HG02885 (cell line): ENCODE data around the gene PRRC2C.
"Not testable (repeated sequence)": the region's sequence is repeated elsewhere in the genome, so short reads cannot be mapped to it uniquely, and the experiment has no call there.

Source experiments
- ATAC-seq: cut with Tn5 transposase; IDR thresholded peaks from one replicate; pipeline ENCODE4 v1.9.1; 2021; ENCODE audit warnings: mild to moderate bottlenecking; ENCODE audit not compliant: unreplicated experiment, poor library complexity

Gene PRRC2C

DNA sequence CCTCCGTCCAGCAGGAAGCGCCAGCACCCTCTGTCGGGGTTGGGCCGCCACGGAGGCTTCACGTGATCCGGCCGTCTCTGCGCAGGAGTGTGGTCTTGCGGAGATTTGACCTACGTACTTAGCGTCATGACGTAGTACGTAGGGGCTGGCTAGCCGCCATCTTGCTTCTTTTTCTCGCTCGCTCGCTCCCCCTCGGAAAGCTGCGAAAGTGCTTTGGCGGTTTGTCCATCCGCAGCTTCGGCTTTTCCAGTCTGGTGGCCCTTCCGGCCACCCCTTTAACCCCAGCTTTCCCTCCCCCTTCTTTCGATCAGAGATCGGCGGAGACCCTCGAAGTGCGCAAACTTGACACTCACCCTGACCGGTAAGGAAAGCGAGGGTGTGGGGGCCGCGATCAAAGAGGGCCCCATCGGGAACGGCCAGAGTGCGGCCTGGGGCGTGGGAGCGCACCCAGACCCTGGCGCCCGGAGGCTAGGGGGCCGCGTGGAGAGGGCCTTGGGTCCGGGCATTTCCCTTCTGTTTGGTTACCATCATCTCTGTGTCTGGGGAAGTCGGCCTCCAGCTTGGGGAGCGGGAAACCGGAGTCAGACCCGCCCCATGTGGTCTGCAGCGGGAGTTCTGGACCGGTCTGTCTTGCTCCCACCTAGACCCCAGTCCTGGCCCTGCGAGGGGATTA, at the start of gene PRRC2C:
PRRC2C (plus strand) TSS at position 156 of the 673 bp plus-strand sequence. CDS start 26,559 bp downstream, outside the sequence.
- peak; percentile 96 for ATAC-seq

DNA sequence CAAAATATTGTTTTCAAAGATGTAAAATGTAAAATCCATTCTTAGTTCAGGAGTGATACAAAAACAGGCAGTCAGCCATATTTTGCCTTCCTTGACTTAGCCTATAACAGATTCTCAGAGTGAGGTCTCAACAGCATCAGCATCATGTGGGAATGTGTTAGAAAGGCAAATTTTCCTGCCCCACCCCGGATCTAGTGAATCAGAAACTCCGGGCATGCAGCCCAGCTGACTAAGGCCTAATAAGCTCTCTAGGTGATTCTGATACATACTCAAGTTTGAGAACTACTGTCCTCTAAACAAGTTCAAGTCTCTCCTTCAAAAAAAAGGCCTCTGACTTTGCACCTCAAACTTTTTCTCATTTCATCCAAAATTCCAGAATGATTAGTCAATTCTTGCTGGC, 46.9 kb upstream of the PRRC2C start:
- no peak for ATAC-seq

DNA sequence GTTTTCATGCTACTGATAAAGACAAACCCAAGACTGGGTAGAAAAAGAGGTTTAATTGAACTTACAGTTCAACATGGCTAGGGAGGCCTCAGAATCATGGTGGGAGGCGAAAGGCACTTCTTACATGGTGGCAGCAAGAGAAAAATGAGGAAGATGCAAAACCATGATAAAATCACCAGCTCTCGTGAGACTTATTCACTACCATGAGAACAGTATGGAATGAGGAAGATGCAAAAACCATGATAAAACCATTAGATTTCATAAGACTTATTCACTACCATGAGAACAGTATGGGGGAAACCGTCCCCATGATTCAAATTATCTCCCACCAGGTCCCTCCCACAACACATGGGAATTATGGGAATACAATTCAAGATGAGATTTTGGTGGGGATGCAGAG, 45.1 kb upstream of the PRRC2C start:
- not testable (repeated sequence) for ATAC-seq

DNA sequence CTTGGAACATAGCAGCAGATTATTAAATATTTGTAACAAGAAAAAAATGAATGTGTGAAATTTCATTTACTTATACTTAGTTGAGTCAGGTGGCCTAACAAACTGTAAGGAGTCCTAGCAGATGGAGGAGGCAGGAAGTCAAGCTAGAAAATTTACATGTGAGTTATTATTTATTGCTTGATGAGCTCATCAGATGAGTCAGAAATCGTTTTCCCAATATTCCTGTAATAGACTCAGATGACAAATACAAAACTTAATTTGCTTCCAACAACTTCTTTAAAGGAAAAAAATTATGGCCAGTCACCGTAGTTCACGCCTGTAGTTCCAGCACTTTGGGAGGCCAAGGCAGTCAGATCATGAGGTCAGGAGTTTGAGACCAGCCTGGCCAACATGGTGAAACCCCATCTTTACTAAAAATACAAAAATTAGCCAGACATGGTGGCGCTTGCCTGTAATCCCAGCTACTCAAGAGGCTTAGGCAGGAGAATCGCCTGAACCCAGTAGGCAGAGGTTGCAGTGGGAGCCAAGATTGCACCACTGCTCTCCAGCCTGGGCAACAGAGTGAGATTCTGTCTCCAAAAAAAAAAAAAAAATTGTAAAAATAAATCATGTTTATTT, 43.9 kb upstream of the PRRC2C start:
- ATAC-seq: not testable (repeated sequence)

DNA sequence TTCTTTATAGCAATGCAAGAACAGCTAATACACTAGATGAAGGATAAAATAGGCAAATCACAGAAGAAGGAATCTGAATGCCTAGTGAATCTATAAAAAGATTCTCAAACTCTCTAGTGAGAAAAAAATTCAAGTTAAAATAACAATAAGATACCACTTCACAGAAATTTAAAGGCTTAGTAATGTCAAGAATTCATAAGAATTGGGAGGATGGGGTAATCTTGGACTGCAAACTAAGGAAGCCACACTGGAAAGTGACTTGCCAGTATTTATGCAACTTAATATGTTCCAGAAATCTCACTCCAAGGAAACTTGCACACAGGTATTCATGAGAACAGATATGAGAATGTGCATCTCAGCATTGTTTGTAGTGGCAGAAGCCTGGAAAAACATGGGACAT, 38.9 kb upstream of the PRRC2C start:
- ATAC-seq: no peak

DNA sequence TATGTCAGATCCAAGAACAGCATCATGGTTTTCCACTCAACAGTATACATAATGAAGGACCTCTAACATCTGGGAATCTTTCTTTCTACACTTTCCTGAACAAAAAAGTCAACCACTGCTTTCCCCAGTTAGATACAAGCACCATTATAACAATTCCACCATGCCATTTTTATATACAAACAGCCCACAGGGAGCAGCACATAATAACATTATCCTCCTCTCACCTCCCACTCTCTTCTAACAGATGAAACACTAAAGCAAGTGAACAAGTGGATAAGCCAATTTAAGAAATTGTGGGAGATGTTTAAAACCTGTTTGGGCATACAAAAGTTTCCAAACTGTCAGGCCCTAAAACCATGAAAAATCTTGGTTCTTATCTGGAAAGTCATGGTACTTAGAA, 29.4 kb upstream of the PRRC2C start:
- ATAC-seq: no peak

DNA sequence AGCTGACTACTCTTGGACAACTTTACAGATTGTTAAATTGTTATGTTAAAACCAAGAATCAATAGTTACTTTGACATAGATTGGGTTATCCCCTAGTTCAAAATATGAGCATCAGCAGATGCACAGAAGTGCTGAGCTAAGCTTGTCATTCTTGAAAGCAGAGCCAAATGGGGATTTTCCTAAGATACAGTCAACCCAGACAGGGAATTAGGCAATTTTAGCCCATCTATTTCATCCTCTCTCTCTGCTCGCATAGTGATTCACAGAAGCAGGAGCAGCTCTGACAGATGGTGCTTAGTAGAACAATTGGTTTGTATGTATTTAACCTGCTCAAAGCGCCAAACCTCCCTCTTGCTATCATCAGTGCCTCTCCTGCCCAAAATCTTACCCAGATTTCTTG, 27.9 kb upstream of the PRRC2C start:
- ATAC-seq: no peak

DNA sequence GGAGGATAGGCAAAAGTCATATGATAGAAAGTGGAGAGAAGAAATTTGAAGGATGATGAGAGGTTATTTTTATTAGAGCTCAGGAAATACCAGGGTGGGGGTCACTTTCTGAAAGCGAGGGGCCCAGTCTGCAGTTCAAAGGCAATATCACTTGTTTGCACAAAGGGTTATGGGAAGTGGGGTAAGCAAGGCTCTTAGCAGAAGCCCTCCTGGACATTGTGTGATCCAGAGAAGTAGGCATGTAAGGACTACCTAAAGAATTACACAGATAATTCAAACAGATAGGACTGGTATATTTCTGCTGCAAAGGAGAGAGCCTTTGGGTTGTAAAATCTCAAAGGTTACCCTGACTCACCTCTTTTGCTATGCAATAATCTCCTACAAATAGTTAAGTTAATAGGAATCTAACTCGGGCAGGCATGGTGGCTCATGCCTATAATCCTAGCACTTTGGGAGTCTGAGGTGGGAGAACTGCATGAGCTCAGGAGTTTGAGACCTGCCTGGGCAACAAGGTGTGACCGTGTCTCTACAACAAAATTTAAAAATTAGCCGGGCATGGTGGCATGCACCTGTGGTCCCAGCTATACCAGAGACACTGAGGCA, 25.2 kb upstream of the PRRC2C start:
- ATAC-seq: no peak

DNA sequence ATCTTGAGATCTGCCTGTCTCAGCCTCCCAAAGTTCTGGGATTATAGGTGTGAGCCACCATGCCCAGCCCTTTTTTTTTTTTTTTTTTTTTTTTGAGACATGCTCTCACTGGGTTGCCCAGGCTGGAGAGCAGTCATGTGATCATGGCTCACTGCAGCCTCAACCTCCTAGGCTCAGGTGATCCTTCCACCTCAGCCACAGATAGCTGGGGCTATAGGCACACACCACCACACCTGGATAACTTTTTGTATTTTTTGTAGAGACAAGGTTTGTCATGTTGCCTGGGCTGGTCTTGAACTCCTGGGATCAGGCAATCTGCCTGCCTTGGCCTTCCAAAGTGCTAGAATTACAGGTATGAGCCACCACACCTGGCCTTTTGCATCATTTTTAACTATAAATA, 17.7 kb upstream of the PRRC2C start:
- ATAC-seq: no peak

DNA sequence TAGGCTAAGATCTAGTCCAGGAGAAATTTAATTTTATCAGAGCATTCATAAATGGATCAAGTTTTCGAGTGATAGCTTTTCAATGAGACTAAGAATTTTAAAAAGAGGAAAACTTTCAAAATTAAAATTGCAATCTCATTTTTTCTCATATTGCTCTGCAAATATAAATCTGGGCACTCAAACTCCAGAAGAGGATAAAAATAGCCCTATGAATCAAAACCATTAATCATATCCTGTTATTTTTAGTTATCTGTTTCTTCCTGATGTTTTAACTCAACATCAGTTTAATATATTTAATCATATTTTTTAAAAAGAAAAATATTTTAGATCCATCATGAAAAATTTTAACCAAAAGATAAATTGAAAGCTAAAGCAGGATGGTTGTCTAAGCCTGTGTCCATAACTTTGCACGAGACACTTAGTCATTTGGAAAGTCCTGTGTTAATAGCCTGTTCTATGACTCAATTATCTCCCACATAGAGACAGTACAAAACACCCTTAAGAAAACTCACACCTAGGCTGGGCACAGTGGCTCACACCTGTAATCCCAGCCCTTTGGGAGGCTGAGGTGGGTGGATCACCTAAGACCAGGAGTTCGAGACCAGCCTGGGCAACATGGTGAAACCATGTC, 17.1 kb upstream of the PRRC2C start:
- peak; percentile 88 for ATAC-seq

DNA sequence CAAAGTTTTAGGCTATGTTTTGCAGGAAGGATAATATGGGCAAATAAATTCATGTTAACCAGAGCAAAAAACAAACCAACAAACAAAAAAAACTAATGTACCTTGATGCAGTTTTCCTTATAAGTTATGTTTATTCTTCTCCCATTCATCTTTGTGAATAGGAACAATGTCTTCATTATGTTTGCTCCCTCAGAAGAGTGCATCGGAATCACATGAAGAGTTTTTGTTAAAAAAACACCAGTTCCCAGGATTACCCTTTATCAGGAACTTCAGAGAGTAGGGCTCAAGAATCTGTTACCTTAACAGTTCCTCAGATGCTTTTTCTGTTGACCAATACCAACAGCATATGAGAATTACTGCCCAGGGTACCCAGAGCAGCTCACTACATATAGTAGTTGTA, 14.6 kb upstream of the PRRC2C start:
- no peak for ATAC-seq

DNA sequence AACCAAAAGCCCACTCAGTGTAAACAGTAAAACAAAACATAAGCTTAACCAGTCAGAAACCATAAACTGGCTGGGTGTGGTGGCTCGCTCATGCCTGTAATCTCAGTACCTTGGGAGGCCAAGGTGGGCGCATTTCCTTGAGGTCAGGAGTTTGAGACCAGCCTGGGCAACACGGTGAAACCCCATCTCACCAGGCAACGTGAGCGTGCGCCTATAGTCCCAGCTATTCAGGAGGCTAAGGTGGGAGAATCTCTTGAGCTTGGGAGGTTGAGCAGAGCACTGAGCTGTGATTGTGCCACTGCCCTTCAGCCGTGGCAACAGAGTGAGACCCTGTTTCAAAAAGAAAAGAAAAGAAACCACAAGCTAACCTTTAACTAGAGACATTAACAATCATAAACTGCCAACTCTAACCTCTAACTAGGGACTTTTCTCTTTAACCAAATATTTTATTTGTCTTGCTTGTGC, 13.1 kb upstream of the PRRC2C start:
- ATAC-seq: no peak

DNA sequence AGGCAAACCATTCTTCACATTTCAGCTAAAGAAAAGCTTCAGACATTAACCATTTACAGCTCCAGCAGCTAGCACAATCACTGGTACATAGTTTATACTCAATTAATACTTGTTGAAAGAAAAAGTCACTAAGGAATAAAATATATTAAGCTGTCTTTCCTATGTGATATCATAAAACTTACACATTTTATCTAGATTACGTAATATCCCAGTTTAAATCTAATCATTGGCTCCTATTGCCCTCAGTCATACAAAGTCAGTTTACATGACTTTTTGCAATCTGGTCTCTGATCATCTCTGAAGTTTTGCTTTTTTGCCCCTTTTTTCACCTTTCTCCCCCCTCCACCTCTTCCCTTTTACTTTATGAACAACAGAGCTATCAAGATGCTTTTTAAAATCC, 8.5 kb upstream of the PRRC2C start:
- ATAC-seq: no peak

DNA sequence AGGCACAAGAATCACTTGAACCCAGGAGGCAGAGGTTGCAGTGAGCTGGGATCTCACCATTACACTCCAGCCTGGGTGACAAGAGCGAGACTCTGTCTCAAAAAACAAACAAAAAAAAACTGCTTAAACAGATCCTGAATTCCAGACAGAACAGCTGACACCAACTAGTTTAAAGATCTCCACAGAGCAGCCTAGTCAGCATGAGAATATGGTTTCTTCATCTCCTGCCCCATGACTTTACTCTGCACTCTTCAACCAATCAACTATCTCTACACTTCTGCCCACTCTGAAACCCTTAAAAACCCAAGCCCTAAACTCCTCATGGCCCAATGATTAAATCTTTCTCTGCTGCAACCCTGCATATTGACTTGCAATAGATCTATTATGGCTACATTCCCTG, 7.5 kb upstream of the PRRC2C start:
- ATAC-seq: no peak

DNA sequence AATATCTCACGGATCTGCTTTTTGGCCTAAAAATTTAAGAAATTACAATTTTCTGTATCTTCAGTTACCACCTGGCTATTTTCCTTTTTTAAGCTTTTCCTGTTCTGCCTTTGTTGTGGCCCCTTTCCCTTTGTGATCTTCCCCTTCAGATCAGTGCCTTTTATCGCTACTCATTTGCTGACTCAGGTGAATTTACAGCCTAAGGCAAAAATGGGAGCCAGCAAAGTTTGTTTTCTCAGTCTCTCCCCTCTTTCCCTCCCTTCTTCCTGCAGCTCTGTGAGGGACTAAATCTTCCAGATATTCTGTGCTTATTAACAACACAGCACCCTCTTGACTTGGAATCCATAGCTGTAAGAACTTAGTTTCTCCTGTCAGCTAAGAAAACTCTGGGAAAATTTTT, 5.3 kb upstream of the PRRC2C start:
- ATAC-seq: no peak

DNA sequence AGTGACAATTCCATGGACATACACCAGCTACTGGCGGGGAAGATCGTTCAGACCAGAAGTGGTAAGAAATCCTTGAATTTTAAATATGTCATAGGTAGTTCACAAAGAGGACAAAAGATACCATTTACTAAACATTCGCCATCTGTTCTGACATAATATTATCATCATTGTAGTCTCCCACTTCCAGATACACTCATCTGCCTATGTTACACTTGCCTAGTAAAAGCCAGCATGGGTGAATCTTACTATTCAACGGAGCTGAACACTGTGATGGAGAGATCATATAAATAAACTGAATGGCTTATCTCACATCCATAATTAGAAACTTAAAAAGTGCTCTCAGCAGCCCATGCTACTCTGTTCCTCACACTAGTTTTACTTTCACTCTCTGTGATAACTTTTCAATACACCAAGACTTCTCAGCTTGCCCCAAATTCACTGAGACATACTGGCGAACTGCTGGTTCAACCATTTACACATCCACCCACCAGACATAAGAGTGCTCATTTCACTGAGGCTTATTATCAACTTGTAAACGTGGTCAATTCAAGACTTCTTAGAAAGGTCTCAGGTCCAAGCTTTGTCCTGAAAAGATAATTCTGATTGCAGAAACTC, 463 bp upstream of the PRRC2C start:
- ATAC-seq: peak; percentile 57

DNA sequence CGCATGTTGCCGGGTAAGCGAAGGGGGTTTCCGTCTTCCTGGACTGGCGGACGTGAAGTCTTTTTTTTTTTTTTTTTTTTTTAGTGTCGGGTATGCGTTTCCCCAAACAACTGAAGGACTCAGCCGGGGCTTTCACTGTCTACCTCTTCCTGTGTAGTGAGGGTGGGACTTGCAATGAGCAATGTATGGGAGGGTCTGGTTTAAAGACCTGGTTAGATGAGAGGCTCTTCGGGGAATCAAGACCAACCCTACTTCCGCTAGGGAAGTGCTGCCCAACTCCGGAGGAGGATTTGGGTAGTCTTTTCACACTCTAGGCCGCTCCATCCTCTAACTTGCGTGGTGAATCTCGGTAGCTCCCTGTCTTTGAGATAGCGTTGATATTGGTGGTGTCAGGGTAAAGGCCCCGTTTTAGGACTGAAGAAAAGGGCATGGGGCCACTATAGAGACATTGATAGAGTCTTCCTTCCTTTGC, 754 bp downstream of the PRRC2C start:
- peak; percentile 41 for ATAC-seq

DNA sequence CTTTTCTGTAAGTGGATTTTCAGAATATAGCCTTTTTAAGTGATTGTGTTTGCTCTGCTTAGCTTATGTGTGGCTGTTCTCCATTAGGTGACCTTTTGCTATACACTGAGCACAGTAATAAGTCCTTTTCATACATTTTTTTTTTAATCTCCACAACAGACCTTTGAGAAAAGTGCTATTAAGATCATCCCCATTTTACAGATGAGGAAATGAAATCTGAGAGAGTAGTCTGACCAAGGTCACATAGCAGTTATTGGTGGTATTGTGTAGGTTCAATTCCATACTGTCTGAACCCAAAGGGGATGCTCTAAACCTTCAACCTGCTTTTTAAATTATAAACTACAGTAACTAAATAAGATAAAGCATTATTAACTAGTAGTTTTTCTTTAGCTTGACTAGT, 1.7 kb downstream of the PRRC2C start:
- no peak for ATAC-seq

DNA sequence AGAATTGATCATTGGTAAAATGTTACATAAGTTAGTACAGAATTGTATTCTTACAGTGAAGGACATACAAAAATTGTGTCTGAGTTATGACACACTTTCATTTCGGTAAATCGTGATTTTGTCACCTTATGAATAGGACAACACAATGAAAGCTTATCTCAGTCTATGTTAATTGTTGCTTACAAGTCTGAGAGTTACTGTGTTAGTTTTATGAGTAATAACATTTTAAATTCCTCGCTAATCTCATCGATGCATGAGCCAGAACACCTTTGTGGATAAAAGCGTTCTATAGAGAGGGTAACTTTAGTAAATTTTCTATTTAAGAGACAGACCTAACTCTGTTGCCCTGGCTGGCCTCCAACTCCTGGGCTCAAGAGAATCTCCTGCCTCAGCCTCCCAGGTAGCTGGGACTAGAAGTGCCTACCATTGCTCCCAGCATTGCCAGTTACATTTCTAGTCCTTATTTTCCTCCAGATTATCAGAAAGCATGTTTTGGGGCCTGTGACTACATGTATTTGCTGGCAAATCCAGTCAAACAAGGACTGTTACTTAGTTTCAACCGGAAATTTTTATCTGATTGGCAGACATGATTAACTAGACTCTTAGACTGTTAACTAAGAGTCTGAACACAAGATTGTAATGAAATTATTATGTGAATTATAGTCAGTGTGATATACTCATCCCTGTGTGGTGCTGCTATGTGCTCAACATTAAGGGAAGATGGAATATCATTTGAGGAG, 3.0 kb downstream of the PRRC2C start:
- ATAC-seq: no peak

DNA sequence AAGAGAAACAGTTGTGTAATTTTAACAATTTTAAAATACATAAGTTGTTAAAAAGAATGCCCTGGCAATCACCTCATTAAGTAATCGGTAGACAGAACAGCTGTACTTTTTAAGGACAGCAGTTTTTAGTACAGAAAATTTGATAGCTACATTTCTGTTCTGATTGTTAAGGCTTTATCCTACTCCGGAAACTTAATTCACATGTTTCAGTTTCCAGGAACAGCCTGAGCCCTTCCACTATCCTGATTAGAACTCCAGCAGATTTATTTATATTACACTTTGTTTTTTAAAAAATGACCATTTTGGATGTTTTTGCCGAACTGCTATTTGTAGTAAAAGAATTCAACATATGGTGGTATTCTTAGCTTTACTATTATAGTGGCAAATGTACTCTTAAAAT, 8.7 kb downstream of the PRRC2C start:
- no peak for ATAC-seq
